ENCODE measurements around the gene DCBLD1. TPM values are rescaled to one million over a fixed set of nuclear protein-coding genes. Genes with fewer than 3 reads are reported as not detected.

The DCBLD1 gene
- total RNA-seq, 1 experiment from 2014 or later, result 19.5 TPM

DNA sequence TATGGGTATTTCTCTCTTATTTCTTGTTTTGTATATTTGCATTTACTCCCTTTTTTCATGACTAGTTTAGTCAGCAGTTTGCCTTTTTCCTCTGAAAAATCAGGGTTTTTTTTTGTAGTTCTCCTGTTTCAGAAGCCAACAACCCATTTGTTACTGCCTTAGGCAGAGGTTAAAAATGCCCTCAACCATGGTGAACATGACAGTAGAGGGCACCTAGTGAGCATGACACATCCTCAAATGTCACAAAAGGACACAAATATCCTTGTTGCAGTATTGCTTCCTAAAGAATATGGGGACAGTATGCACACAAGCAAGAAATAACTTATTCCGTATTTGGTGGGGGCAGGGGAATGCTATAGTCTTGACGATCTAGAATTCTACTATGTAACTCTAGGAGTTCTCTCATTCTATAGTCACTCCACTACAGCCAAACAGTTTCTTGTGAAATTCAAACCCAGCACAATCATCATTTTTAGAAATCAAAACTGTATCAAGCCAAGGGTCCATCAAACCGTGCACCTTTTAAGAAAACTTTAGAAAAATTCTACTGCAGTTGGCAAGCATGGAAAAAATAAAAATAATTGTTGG is 72.9 kb downstream of the DCBLD1 start:
- H3K27ac ChIP-seq (ENCODE audit: low read depth, low read length), result no peak overlapping the region
- peak; percentile 46 for ATAC-seq
- no TSS peak for BruUV-seq (replicated peaks)

More for the DNA sequence above, 72.9 kb downstream of the DCBLD1 start:
- intact Hi-C loops (cut with micrococcal nuclease), result loop anchor here (2.0 to 5.0 kb wide), 2 partner anchors 77 to 272 kb away; no protein-coding TSS in a partner anchor
- H4K20me1 ChIP-seq (ENCODE audit: insufficient read depth), result no peaks in the 10 kb centered on the region
- TF ChIP-seq, protein P1, sequence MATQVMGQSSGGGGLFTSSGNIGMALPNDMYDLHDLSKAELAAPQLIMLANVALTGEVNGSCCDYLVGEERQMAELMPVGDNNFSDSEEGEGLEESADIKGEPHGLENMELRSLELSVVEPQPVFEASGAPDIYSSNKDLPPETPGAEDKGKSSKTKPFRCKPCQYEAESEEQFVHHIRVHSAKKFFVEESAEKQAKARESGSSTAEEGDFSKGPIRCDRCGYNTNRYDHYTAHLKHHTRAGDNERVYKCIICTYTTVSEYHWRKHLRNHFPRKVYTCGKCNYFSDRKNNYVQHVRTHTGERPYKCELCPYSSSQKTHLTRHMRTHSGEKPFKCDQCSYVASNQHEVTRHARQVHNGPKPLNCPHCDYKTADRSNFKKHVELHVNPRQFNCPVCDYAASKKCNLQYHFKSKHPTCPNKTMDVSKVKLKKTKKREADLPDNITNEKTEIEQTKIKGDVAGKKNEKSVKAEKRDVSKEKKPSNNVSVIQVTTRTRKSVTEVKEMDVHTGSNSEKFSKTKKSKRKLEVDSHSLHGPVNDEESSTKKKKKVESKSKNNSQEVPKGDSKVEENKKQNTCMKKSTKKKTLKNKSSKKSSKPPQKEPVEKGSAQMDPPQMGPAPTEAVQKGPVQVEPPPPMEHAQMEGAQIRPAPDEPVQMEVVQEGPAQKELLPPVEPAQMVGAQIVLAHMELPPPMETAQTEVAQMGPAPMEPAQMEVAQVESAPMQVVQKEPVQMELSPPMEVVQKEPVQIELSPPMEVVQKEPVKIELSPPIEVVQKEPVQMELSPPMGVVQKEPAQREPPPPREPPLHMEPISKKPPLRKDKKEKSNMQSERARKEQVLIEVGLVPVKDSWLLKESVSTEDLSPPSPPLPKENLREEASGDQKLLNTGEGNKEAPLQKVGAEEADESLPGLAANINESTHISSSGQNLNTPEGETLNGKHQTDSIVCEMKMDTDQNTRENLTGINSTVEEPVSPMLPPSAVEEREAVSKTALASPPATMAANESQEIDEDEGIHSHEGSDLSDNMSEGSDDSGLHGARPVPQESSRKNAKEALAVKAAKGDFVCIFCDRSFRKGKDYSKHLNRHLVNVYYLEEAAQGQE (IDR thresholded peaks at IDR 0.05; ENCODE audit: low read depth), result no peak
- TF ChIP-seq, protein P2, sequence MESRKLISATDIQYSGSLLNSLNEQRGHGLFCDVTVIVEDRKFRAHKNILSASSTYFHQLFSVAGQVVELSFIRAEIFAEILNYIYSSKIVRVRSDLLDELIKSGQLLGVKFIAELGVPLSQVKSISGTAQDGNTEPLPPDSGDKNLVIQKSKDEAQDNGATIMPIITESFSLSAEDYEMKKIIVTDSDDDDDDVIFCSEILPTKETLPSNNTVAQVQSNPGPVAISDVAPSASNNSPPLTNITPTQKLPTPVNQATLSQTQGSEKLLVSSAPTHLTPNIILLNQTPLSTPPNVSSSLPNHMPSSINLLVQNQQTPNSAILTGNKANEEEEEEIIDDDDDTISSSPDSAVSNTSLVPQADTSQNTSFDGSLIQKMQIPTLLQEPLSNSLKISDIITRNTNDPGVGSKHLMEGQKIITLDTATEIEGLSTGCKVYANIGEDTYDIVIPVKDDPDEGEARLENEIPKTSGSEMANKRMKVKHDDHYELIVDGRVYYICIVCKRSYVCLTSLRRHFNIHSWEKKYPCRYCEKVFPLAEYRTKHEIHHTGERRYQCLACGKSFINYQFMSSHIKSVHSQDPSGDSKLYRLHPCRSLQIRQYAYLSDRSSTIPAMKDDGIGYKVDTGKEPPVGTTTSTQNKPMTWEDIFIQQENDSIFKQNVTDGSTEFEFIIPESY (IDR thresholded peaks at IDR 0.05; ENCODE audit: extremely low read depth, insufficient replicate concordance, low read length), result no peak
- no peak for TF ChIP-seq ELF1 (IDR thresholded peaks at IDR 0.05; ENCODE audit: borderline replicate concordance, low read depth)
- TF ChIP-seq EGR1 (IDR thresholded peaks at IDR 0.05; ENCODE audit: low read depth), result no peak
- TF ChIP-seq EZH2 (IDR thresholded peaks at IDR 0.05), result no peak
- no peak for TF ChIP-seq TCF7L2 (IDR thresholded peaks at IDR 0.05; ENCODE audit: borderline replicate concordance, extremely low read depth, insufficient read depth, insufficient read length)
- TF ChIP-seq, protein P3, sequence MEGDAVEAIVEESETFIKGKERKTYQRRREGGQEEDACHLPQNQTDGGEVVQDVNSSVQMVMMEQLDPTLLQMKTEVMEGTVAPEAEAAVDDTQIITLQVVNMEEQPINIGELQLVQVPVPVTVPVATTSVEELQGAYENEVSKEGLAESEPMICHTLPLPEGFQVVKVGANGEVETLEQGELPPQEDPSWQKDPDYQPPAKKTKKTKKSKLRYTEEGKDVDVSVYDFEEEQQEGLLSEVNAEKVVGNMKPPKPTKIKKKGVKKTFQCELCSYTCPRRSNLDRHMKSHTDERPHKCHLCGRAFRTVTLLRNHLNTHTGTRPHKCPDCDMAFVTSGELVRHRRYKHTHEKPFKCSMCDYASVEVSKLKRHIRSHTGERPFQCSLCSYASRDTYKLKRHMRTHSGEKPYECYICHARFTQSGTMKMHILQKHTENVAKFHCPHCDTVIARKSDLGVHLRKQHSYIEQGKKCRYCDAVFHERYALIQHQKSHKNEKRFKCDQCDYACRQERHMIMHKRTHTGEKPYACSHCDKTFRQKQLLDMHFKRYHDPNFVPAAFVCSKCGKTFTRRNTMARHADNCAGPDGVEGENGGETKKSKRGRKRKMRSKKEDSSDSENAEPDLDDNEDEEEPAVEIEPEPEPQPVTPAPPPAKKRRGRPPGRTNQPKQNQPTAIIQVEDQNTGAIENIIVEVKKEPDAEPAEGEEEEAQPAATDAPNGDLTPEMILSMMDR (IDR thresholded peaks at IDR 0.05 in 2 of 3, conservative IDR thresholded peaks at IDR 0.05 in 1 of 3; ENCODE audit: borderline replicate concordance in 1 of 3, insufficient read depth in 1 of 3, low read depth in 2 of 3, low read length in 2 of 3), result no peak
- no peak for TF ChIP-seq SP1 (IDR thresholded peaks at IDR 0.05; ENCODE audit: low read depth)
- no peak for TF ChIP-seq RAD21 (IDR thresholded peaks at IDR 0.05; ENCODE audit: low read depth)
- H3K9me3 ChIP-seq (ENCODE audit: control insufficient read depth in 1 of 2, insufficient read depth in 1 of 2, low read depth in 1 of 2, low read length in 2 of 2), result no peaks in the 10 kb centered on the region
- no peak for DNase-seq (ENCODE audit: low read depth, low spot score)
- POLR2A ChIA-PET, result no interaction called here
- no peak overlapping the region for H3K9ac ChIP-seq (ENCODE audit: low read length)
- H2AFZ ChIP-seq (ENCODE audit: low read depth, low read length, poor library complexity, severe bottlenecking), result no peak overlapping the region
- H3K4me3 ChIP-seq (replicated peaks in 1 of 2; ENCODE audit: low read depth in 1 of 2, low read length in 2 of 2), result no peak overlapping the region
- CTCF ChIA-PET, result interaction anchor here (0.8 to 2.8 kb wide), 4 partner anchors 8 to 106 kb away, joined by 3 to 21 read pairs (median 4); no protein-coding TSS in a partner anchor
- no peaks in the 10 kb centered on the region; a peak in 1 of 4 replicates for H3K36me3 ChIP-seq (ENCODE audit: control insufficient read depth in 1 of 2, insufficient read depth in 2 of 2, low read length in 2 of 2)
- no peak overlapping the region for H3K4me2 ChIP-seq (ENCODE audit: low read length)
- no peaks in the 10 kb centered on the region for H3K9me2 ChIP-seq (ENCODE audit: insufficient read depth)
- peaks cover 7% of the 10 kb centered on the region in 2 experiments; a peak in 3 of 4 replicates for H3K4me1 ChIP-seq (ENCODE audit: control insufficient read depth in 1 of 2, insufficient read depth in 2 of 2, low read length in 2 of 2)
- H3K27me3 ChIP-seq (ENCODE audit: insufficient read depth, low read length), result no peaks in the 10 kb centered on the region
- RAD21 ChIA-PET (ENCODE audit: low non-redundant PET in 1 of 2, low total read pairs in 2 of 2, uncharacterized antibody in 2 of 2, unreplicated experiment in 2 of 2), result interaction anchor here in 1 of 2 experiments (0.9 kb wide), 1 partner anchor 105 kb away, joined by 3 read pairs; no protein-coding TSS in a partner anchor
- no peaks in the 10 kb centered on the region for H3K79me2 ChIP-seq (ENCODE audit: insufficient read depth, low read length)
